Cardiac muscle cell (in vitro differentiated cells and primary cell): Measurements from ENCODE around the gene HNF1A. TPM values are rescaled to one million over a fixed set of nuclear protein-coding genes. Genes with fewer than 3 reads are reported as not detected.

Experiments
- DNase-seq, 2 donors: peaks; one replicate each; pipeline versions ENCODE4 v3.0.0 to v3.0.0-alpha.2; 2010 to 2017; ENCODE audit warnings: low read depth in 1 of 2, low spot score in 1 of 2
- H3K27ac ChIP-seq: fragments of 200-600 bp; sonication (generic); 2 replicates; pipeline ENCODE4 v1.5.1; 2016
- H3K27me3 ChIP-seq: fragments of 200-600 bp; sonication (generic); 2 replicates; pipeline ENCODE4 v1.6.0; 2016; ENCODE audit warnings: control low read depth
- H3K36me3 ChIP-seq: fragments of 200-600 bp; sonication (generic); 2 replicates; pipeline ENCODE4 v1.5.1; 2016; ENCODE audit warnings: control low read depth
- H3K4me1 ChIP-seq: fragments of 200-600 bp; sonication (generic); 2 replicates; pipeline ENCODE4 v1.8.1; 2017; ENCODE audit warnings: low read depth, mild to moderate bottlenecking, mixed run types
- H3K4me3 ChIP-seq: fragments of 200-600 bp; sonication (generic); 2 replicates; pipeline ENCODE4 v1.5.1; 2016; ENCODE audit warnings: mild to moderate bottlenecking
- H3K9me3 ChIP-seq: fragments of 200-600 bp; sonication (generic); 2 replicates; pipeline ENCODE4 v1.5.1; 2017; ENCODE audit warnings: low read depth, mild to moderate bottlenecking, control low read depth
- CTCF ChIP-seq: IDR thresholded peaks from 2 replicates; pipeline ENCODE4 v1.5.1; 2012; ENCODE audit warnings: low read depth, mild to moderate bottlenecking, low read length
- polyA plus RNA-seq: library from polyadenylated mRNA; unstranded; fragments of >200 nt; fragmentation: Nextera tagmentation; extraction: Ambion mirVana; gene quantifications from 2 replicates; pipeline ENCODE4 v1.2.1, GENCODE V29; 2016
- total RNA-seq: library from RNA; depleted of rRNA; stranded (reverse); fragments of >200 nt; gene quantifications from 2 replicates; pipeline ENCODE4 v1.2.3, GENCODE V29; 2016

HNF1A gene
- total and polyA plus RNA-seq, 2 experiments from 2014 or later, result not detected

GRCh38 chr12:121023799-121024198 lies 45.5 kb downstream of the HNF1A start:
- H3K4me1 ChIP-seq, result no peaks in the 10 kb centered on the region
- H3K4me3 ChIP-seq, result no peak overlapping the region
- no peak for DNase-seq
- H3K9me3 ChIP-seq, result no peaks in the 10 kb centered on the region
- no peaks in the 10 kb centered on the region for H3K36me3 ChIP-seq
- H3K27ac ChIP-seq, result no peak overlapping the region
- H3K27me3 ChIP-seq, result no peaks in the 10 kb centered on the region
- TF ChIP-seq CTCF, result no peak

GRCh38 chr12:121025442-121026226 lies 47.3 kb downstream of the HNF1A start:
- H3K27me3 ChIP-seq, result no peaks in the 10 kb centered on the region
- H3K4me1 ChIP-seq, result no peaks in the 10 kb centered on the region
- H3K9me3 ChIP-seq, result no peaks in the 10 kb centered on the region
- DNase-seq, result no peak
- no peaks in the 10 kb centered on the region for H3K36me3 ChIP-seq
- TF ChIP-seq CTCF, result no peak
- H3K27ac ChIP-seq, result no peak overlapping the region
- no peak overlapping the region for H3K4me3 ChIP-seq

- Histone ChIP-seq H3K27me3 (no peaks in the 10 kb centered on the region), H3K4me3 (no peak overlapping the region), H3K4me1 (no peaks in the 10 kb centered on the region), H3K9me3 (no peaks in the 10 kb centered on the region), H3K36me3 (no peaks in the 10 kb centered on the region), H3K27ac (no peak overlapping the region)
- peak; percentile 17 to 19 for DNase-seq
- TF ChIP-seq CTCF, result peak; percentile 18
Observed at GRCh38 chr12:121026274-121027045, 48.1 kb downstream of the HNF1A start.

- H3K4me1 ChIP-seq, result no peaks in the 10 kb centered on the region
- TF ChIP-seq CTCF, result no peak
- H3K27ac ChIP-seq, result no peak overlapping the region
- no peaks in the 10 kb centered on the region for H3K9me3 ChIP-seq
- no peak for DNase-seq
- H3K27me3 ChIP-seq, result no peaks in the 10 kb centered on the region
- no peaks in the 10 kb centered on the region for H3K36me3 ChIP-seq
- no peak overlapping the region for H3K4me3 ChIP-seq
Observed at GRCh38 chr12:121030576-121031212, 52.4 kb downstream of the HNF1A start.

GRCh38 chr12:121033625-121034349 lies 55.4 kb downstream of the HNF1A start:
- Histone ChIP-seq H3K4me3 (no peak overlapping the region), H3K27ac (no peak overlapping the region), H3K9me3 (no peaks in the 10 kb centered on the region), H3K36me3 (no peaks in the 10 kb centered on the region), H3K27me3 (no peaks in the 10 kb centered on the region), H3K4me1 (no peaks in the 10 kb centered on the region)
- no peak for TF ChIP-seq CTCF
- peak in 1 of 2 donors; percentile 42 for DNase-seq
